HL-60/S4 treated with retinoic acid at 250 ng/mL for 4 days and 3 days (cell line): ENCODE measurements around the gene AGPAT3.

ENCODE experiments used
- in situ Hi-C: fragments of 300-500 bp; cut with MboI; formaldehyde crosslinking; loops from 2 replicates; pipeline ENCODE4 v1.7.0; 2022; ENCODE audit warnings: low sequenced_read_pairs

AGPAT3 gene

DNA sequence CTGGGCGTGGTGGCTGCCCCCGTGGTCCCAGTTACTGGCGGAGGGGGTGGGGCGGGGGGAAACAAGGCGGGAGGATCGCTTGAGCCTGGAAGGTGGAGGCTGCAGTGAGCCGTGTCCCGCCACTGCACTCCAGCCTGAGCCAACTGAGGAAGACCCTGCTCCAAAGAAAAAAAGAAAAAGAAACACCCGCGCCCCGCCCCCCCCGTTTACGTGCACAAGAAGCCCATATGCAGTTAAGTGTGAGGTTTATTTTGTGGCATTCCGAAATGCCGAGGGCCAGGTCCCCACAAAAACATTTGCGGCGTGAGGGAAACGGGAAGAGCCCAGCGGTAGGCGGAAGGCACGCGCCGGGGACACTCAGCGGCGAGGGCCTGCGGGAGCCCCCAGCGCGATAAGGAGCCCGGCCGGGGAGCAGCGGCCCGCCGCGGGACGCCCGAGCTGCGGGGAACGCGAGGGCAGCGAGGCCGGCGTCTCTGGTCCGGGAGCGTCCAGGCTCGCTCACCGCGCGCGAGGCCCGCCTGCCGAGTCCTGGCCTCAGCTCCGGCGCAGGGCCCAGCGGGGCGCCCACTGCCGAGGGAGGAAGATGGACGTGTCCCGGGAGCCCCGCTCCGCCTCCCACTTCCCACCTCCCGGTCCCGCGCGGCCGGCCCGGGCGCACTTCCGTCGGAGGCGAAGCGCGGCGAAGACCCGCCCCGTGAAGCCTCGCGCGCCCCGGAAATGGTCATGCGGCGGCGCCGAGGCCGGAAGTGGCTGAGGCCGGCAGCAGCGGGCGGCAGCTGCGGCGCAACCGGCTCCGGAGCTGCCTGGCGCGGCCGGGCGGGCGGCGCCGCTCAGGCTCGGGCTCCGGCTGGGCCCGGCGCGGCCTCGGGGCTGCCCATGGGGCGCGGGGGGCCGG is 146.8 kb downstream of the AGPAT3 start, which contains the start of gene TRAPPC10:
Gene TRAPPC10 (plus strand): TSS at position 731 of the 895 bp plus-strand sequence. CDS start 185 bp downstream, outside the sequence.
- in situ Hi-C loops: no loop called here

DNA sequence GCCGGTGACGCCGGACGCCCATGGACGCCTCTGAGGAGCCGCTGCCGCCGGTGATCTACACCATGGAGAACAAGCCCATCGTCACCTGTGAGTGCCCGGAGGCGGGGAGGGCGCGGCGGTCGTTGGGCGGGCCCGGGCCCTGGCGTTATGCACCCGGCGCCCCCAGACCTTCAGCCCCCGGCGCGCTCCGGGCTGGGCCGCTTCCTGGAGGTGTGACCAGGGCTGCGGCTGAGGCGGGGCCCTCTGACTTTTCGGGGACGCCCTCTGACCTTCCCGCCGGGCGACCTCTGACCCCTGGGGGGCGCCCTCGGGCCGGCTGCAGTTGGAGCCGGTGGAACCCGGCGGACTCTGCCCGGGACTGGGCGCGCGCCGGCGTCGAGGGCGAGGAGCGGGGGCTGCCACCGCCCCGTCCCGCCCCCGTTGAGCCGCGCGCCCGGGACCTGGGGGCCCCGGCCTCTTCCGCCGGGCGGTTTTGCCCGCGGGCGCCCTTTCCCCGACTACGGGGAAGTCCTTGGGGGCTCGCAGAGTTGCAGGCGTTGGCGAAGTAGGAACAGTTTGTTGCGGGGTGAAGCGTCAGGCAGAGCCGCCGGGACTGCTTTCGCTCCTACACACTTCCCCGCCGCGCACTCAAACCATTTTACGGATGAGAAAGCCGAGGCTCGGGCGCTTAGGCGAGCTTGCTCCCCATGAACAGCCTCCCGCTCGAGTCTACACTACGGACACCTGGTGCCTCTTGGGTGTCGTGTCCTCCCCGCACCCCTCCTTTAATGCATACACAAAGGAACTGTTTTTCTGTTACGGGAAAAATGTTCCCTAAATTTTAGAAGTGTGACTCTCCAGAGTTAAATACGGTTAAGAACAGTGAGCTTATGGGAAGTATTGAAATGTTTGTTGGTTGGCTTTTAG is 147.7 kb downstream of the AGPAT3 start:
- in situ Hi-C loops: no loop called here

DNA sequence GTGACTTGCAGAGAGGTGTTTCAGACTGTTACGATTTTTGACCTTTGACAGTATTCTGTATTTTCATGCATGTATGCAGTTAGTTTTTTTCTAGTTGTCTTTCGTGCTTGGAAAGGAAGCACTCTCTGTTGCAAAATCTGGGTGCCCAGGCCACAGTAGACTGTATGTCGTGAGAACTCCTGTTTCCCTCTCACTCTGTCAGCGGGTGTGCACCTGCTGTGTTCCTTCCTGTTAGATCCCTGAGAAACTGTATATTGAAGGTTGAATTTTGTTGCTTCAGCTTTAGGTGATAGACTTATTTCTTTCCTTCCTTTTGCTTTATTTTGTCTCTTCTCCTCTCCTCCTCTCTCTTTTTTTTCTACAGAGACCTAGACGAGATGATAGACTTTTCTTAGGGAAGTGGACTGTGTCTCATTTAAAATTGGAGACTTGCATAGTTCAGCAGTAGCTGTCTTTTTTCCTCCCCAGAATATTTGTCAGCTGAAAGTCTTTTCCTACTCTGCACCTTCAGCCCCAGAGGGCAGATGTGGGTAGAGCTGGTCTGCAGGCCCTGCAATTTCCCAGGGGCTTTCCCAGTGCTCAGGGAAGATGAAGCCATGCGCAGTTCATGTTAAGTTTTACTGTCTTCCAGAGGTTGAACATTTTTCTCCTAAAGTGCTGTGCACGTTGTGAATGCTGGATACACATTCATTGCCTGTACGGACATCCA is 148.5 kb downstream of the AGPAT3 start:
- in situ Hi-C loops: no loop called here

DNA sequence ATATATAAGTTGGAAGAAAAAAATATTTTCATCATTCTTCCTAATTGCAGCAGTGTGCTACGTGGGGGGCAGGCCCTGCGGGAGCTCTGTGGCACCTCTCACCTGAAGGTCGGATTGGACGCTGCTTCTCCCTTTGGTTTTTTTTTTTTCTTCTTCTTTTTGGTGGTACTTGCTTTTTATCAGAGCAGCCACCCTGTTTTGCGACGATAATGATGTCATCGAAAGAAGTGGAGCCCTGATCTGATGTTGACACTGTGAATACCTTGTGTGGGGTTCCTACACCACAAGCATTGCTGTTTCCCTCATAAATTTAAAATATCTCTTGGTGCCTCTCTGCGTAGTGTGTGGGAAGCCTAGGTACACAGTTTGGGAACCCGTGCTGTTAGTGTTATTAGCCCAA is 152.6 kb downstream of the AGPAT3 start:
- in situ Hi-C loops: no loop called here

DNA sequence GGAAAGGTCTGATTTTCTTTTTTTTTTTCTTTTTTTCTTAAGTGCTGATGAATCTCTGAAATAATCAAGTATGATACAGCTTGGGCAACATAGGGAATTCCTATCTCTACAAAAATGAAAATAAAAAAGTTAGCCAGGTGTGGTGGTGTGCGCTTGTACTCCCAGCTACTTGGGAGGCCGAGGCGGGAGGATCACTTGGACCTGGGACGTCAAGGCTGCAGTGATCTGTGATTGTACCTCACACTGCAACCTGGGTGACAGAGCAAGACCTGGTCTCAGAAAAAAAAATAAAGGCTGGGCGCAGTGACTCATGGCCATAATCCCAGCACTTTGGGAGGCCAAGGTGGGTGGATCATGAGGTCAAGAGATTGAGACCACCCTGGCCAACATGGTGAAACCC is 153.1 kb downstream of the AGPAT3 start:
- in situ Hi-C loops: no loop called here

DNA sequence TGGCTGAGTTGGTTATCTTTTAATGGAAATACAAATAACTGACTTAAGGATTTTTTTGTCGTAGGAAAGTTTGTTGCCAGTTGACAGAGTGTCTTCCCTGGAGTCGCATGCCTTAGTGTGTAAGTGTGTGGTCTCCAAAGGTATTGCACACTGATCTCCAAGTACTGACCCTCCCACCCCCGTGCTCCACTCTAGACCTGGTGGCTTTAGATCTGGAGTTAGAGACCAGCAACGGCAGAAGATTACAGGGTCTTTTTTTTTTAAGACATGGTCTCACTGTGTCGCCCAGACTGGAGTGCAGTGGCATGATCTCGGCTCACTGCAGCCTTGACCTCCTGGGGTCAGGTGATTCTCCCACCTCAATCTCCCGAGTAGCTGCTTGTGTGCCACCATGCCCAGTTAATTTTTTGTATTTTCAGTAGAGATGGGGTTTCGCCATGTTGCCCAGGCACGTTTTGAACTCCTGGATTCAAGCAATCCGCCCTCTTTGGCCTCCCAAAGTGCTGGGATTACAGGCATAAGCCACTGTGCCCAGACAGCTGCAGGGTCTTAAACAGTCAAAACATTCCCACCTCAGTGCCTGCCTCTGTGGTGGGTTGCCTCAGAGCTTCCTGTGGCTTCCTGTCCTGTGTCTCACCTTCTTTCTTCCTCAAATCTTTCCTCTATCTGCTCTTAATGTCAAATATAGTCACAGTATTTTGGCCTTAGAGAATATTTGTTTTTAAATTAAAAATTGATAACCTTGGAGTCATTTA is 154.0 kb downstream of the AGPAT3 start:
- in situ Hi-C loops: no loop called here

DNA sequence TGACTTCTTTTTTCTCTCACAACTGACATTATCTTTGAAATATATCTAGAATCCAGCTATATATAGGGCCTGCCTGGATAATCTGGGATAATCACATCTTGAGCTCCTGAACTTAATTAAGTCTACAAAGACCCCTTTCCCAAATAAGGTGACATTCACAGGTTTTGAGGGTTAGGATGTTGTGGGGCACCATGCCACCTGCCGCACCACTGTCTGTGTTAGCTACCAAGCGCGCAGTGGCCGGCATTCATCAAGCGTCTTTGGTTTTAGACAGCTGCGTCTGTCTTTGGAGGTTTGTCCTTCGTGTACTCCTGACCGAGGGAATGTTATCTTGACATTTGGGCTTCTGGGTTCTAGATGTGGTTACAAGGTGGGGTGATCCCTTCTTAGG is 154.5 kb downstream of the AGPAT3 start:
- in situ Hi-C loops: no loop called here

DNA sequence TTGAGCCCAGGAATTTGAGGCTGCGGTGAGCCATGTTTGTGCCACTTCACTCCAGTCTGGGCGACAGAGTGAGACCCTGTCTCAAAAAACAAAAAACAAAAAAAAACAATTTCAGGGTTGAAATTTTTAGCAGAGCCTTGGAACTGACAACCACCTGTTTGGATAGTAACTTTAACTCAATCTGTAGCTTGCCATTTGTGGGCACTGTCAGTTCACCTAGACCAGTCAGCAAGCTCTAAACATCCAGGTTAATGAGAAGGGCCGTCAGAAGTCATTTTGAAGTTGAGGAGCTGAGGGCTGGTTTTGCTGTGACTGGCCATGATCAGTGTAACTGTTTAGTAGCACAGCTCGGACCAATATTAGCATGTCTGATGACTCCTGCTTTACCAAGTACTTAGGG is 155.5 kb downstream of the AGPAT3 start:
- in situ Hi-C loops: no loop called here

DNA sequence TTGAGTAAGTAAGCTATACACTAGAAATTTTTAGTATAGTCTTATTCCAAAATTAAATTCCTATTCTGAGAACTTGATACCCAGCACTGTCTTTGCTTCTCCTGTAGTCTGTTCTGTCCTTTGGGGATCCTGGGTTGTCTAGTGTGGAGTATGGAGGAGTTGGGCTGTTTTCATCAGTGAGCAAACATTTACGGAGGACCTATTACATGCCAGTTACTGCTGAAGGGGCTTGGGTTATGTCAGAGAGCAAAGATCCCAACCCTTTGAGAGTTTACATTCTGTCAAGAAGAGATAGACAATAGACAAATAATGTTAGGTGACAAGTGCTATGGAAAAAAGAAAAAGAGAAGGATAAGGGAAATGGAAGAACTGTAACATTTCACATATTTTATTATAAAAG is 156.0 kb downstream of the AGPAT3 start:
- in situ Hi-C loops: no loop called here

DNA sequence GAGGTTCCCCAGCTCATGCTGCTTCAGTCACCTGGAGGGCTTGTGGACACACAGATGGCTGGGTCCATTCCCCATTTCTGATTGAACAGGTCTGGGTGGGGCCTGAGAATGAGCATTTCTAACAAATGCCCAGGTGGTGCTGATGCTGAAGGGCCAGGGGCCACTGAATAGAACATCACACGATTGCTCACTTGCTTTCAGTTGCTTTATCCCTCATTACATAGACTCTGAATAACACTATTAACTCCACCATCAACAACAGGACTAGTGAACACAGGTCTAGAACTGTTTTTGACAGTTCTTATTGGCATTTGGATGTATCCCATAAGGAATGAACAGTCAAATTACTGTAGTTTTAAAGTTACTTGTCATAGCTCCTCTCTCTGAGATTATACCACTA is 159.2 kb downstream of the AGPAT3 start:
- in situ Hi-C loops: no loop called here

DNA sequence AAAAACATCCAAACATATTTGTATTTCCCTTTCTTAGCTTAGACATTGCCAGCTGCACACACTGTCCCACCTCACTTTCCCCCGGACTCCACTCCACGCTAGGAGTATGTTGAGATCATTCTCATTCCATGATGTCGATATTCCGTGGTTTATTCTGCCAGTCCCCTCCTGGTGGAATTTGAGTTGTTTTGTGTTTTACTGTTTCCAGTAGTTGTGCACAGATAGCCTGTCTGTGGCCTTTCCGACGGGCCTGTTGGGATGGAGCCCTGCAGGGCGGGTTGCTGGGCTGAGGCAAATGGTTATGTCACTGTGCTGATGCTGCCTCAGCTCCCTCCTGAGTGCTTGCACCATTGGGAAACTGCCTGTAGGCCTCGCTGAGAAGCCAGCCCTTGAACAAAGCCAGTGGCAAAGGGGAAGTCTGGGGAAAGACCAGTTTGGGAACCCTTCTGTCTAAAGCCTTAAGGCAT is 159.9 kb downstream of the AGPAT3 start:
- in situ Hi-C loops: no loop called here

DNA sequence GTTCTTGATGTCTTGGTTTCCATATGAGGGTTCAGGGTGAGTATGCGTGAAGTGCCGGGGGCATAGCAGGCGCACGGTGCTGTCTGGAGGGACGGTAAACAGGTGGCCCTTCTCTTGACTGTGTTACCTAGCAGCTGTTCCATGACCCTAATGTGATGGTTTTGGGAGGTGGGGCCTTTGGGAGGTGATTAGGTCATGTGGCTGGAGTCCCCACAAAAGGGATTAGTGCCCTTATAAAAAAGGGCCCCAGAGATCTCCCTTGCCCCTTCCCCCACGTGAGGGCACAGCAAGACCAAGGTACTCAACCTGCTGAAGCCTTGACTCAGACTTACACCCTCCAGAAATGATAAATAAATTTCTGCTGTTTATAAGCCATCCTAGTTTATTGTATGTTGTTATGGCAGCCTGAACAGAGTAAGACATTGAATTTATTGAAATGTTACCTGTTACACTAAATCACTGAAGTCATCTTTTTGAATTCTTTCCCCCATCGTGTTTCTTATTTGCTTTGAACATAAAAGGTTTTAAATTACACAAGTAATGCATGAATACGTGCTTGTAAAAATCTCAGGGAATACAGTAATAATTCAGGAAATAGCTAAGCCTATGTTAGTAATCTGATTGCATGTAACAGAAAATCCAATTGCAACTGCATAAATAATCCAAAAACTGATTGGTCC is 162.7 kb downstream of the AGPAT3 start:
- in situ Hi-C loops: no loop called here

DNA sequence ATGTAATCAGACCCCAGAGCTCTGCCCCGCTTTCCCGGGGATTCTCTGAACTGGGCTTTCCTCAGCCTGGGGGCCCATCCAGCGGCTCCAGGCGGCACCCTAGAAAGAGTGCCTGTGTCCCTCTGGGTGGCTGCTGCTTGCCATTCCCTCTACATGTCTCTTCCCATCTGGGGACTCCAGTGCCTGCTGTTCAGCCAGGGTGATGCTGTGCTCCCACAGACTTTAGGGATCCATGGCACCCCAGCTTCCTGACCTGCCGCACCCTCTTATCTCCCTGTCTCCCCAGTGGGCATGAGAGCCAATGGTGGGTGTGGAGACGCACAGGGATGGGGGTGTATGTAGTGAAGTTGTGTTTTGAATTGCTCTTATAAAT is 163.2 kb downstream of the AGPAT3 start:
- in situ Hi-C loops: no loop called here

DNA sequence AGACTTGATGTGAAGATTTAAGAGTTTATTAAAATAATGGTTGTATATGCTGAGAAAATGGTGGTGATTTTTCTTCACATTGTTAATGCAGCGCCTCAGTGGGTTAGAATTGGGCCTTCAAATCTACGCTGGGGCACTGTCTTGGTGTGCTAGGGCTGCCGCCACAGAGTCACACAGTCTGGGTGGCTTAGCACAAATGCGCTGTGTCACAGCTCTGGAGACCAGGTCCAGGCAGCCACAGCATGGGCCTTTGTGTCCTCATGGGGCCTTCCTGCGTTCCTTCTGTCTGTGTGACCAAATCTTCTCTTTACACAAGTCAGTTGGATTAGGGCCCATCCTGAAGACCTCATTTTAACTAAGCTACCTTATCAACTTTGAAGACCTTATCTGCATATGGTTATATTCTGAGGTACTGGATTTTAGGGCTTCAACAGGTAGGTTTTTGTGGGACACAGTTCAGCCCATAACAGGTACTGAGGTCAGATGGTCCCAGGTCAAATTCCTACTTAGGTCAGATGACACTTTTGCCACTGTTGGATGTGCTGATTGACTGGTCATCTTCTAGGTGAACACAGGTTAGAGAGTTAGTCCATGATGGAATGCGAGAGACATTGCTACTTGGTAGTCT is 164.6 kb downstream of the AGPAT3 start:
- in situ Hi-C loops: no loop called here

DNA sequence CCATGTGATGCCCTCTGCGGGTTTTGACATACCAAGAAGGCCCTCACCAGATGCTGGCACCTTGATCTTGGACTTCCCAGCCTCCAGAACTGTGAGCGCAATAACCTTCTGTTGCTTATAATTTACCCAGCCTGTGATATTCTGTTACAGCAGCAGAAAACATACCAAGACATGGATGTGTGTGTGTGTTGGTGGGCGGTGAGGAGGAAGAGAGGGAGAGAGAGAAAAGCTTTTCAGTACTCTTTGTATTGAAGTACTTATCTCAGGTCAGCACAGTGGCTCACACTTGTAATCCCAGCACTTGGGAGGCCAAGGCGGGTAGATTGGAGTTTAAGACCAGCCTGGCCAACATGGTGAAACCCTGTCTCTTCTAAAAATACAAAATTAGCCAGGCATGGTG is 170.2 kb downstream of the AGPAT3 start:
- in situ Hi-C loops: no loop called here
